Ovary (tissue), 9 donors: Measurements from ENCODE around the gene DDX51. TPM values are rescaled to one million over a fixed set of nuclear protein-coding genes. Genes with fewer than 3 reads are reported as not detected.

Source experiments
- DNase-seq, 5 donors: peaks; one replicate each; pipeline ENCODE4 v3.0.0-alpha.2; 2019 to 2020
- H3K27ac ChIP-seq, 2 donors: fragments of 200-600 bp; one replicate each; pipeline versions ENCODE4 v1.5.1 to v1.8.0; 2019 to 2022
- H3K27me3 ChIP-seq: fragments of 200-600 bp; one replicate; pipeline ENCODE4 v1.8.0; 2022
- H3K36me3 ChIP-seq: fragments of 200-600 bp; sonication (generic); one replicate; pipeline ENCODE4 v1.5.1; 2019
- H3K4me1 ChIP-seq: one replicate; pipeline ENCODE4 v1.8.1; 2013; ENCODE audit warnings: mild to moderate bottlenecking, moderate library complexity; ENCODE audit not compliant: insufficient read depth
- H3K4me3 ChIP-seq: fragments of 200-600 bp; sonication (generic); one replicate; pipeline ENCODE4 v1.5.1; 2017
- H3K9me3 ChIP-seq, 2 donors: fragments of 200-600 bp in 1 of 2; sonication (generic) in 1 of 2; one replicate each; pipeline versions ENCODE4 v1.5.1 to v1.8.1; 2013 to 2019; ENCODE audit warnings: mild to moderate bottlenecking in 1 of 2, moderate library complexity in 1 of 2
- EP300 ChIP-seq: sonication (generic); formaldehyde crosslinking; IDR thresholded peaks from one replicate; pipeline ENCODE4 v1.6.1; 2017; ENCODE audit warnings: antibody characterized with exemption
- POLR2A ChIP-seq: fragments of 450-650 bp; IDR thresholded peaks from one replicate; pipeline ENCODE4 v1.6.1; 2017; ENCODE audit warnings: antibody characterized with exemption, mild to moderate bottlenecking, moderate library complexity
- WGBS, 3 donors: extraction: QIAGEN DNeasy Blood & Tissue Kit in 1 of 3; methylation state at CpG; one replicate each; pipeline versions ENCODE4 v1.1.5 to v1.1.7; 2013 to 2017; 5-methylcytosine and 5-hydroxymethylcytosine counted together
- intact Hi-C, 4 donors: fragments of 100-400 bp; cut with DNase I; formaldehyde crosslinking; loops; one replicate each; pipeline versions ENCODE4 v1.11.0 to v1.15.1; 2022 to 2023
- polyA plus RNA-seq, 2 donors: library from polyadenylated mRNA; stranded (reverse); fragments of 200-250 nt in 1 of 2; fragments of 350-450 nt in 1 of 2; fragmentation: Illumina TruSeq in 1 of 2; extraction: RNeasy Lipid Tissue Mini Kit (QIAGEN cat#74804) in 1 of 2; gene quantifications; one replicate each; pipeline ENCODE4 v1.2.3, GENCODE V29; 2013 to 2014
- total RNA-seq, 7 donors: library from RNA; depleted of rRNA in 2 of 7; stranded (reverse); fragments of >200 nt in 2 of 7; fragmentation: NEBNext Ultra II Directional in 3 of 7; extraction: Animal tissue kit (Norgen Biotek cat#: 25700) in 3 of 7; gene quantifications; one replicate each; pipeline versions ENCODE4 v1.1.0 to v1.2.4, GENCODE V29; 2016 to 2023
- TF ChIP-seq, protein P1 (sequence below), 3 donors: fragments of 450-650 bp in 2 of 3; fragments of 200-600 bp in 1 of 3; IDR thresholded peaks; one replicate each; pipeline versions ENCODE4 v1.5.1 to v1.8.0; 2016 to 2022; ENCODE audit warnings: antibody characterized with exemption in 3 of 3, mild to moderate bottlenecking in 1 of 3
- donor health status: DM: no; HTN: no; CAD: no; lungs with moderate emphysema.
- donor health status: DM: no; HTN: no; CAD: no.
- donor health status: Bipolar disorder and iron deficiency.
- donor health status: DM: yes; HTN: yes; CAD: no.
- donor health status: DM: no; HTN: no; CAD: no.
- donor health status: DM: yes; HTN: yes; CAD: no.

The DDX51 gene
- total and polyA plus RNA-seq, 9 donors: 10.0 to 26.2 (median 21.8) TPM

GRCh38 chr12:132190012-132190755 is 46.1 kb upstream of the DDX51 start:
- intact Hi-C loops: no loop called here

DNA sequence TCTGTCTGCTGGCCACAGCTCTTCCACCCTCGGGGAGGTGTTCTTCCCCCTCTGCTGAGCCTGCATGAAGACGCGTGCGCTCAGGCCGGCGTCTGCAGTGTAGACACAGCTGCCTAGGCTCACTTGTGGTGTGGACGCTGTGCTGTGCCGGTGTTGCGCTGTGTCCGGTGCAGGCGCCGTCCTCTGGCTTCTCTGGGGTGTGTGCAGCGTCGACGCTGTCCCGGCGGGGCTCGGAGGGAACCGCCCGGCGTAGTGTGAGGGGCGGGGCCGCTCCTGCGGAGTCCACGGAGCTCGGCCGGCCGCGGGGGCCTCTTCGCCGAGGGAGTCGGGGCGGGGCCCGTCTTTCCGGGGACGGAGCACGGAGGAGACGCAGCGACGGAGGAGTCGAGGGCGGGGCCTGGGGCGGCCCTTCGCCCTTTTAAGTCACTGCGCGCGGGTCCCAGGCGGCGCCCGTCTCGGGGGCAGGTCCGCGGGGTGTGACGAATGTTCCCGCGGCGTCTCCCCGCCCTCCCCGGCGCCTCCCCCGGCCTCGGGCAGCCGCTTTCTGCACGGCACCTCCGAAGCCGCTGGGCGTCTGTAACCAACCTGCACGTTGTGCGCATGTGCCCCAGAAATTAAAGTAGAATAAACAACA is 45.4 kb upstream of the DDX51 start:
- peak; percentile 72 to 88 (median 82) for DNase-seq
- intact Hi-C loops: no loop called here
- Histone ChIP-seq H3K27ac (peak overlapping the region; percentile 30 to 39), H3K4me3 (peak overlapping the region; percentile 60), H3K27me3 (no peaks in the 10 kb centered on the region), H3K36me3 (no peaks in the 10 kb centered on the region), H3K4me1 (peaks cover 5% of the 10 kb centered on the region), H3K9me3 (peaks cover 0 to 4% of the 10 kb centered on the region in 2 donors)
- no peak for TF ChIP-seq EP300
- TF ChIP-seq, protein P1, sequence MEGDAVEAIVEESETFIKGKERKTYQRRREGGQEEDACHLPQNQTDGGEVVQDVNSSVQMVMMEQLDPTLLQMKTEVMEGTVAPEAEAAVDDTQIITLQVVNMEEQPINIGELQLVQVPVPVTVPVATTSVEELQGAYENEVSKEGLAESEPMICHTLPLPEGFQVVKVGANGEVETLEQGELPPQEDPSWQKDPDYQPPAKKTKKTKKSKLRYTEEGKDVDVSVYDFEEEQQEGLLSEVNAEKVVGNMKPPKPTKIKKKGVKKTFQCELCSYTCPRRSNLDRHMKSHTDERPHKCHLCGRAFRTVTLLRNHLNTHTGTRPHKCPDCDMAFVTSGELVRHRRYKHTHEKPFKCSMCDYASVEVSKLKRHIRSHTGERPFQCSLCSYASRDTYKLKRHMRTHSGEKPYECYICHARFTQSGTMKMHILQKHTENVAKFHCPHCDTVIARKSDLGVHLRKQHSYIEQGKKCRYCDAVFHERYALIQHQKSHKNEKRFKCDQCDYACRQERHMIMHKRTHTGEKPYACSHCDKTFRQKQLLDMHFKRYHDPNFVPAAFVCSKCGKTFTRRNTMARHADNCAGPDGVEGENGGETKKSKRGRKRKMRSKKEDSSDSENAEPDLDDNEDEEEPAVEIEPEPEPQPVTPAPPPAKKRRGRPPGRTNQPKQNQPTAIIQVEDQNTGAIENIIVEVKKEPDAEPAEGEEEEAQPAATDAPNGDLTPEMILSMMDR (IDR thresholded peaks at IDR 0.05): no peak
- TF ChIP-seq POLR2A: no peak
- WGBS, 3 donors: 0 to 1% (median 1%) methylated on average over 38 to 69 of the region's 69 CpGs

More at GRCh38 chr12:132190012-132190755, 46.1 kb upstream of the DDX51 start:
- TF ChIP-seq, protein P1 (IDR thresholded peaks at IDR 0.05): no peak
- TF ChIP-seq POLR2A (no peak), EP300 (no peak)
- Histone ChIP-seq H3K9me3 (peaks cover 0 to 4% of the 10 kb centered on the region in 2 donors), H3K4me1 (peaks cover 5% of the 10 kb centered on the region), H3K27me3 (no peaks in the 10 kb centered on the region), H3K27ac (peak overlapping the region in 1 of 2 donors; percentile 30), H3K36me3 (no peaks in the 10 kb centered on the region), H3K4me3 (peak overlapping the region; percentile 60)
- WGBS, 3 donors: 29 to 38% (median 36%) methylated on average over 56 to 59 of the region's 59 CpGs
- DNase-seq: peak in 4 of 5 donors; percentile 20 to 63 (median 48)

DNA sequence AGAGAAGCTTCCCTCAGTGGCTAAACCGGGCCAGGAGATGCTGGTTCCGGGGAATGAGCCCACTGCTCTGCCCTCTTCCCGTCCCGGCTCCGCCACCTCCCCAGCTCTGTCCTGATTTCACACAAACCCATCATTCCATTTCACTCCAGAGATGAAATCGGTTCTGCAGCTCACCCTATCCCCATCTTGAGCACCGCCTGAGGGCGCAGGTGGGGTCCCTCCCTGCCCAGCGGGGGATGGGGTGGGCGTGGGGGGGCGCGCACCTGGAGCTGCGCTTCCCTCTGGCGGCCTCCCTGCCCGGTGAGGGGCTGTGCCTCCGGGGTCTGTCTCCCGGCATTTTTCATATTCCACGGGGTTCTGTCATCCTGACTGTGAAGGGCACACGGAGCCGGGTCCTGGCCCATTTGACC is 44.8 kb upstream of the DDX51 start:
- H3K9me3 ChIP-seq: peaks cover 0 to 2% of the 10 kb centered on the region in 2 donors
- no peak for DNase-seq
- H3K27me3 ChIP-seq: no peaks in the 10 kb centered on the region
- no peaks in the 10 kb centered on the region for H3K36me3 ChIP-seq
- peaks cover 5% of the 10 kb centered on the region for H3K4me1 ChIP-seq
- peak overlapping the region; percentile 30 to 39 for H3K27ac ChIP-seq
- TF ChIP-seq, protein P1 (IDR thresholded peaks at IDR 0.05): no peak
- TF ChIP-seq EP300 (no peak), POLR2A (no peak)
- intact Hi-C loops: no loop called here
- peak overlapping the region; percentile 60 for H3K4me3 ChIP-seq
- 16 to 25% (median 17%) methylated on average over 13 to 20 of the region's 20 CpGs for WGBS, 3 donors

- Histone ChIP-seq H3K4me3 (peak overlapping the region; percentile 60), H3K36me3 (no peaks in the 10 kb centered on the region), H3K27ac (no peak overlapping the region), H3K4me1 (peaks cover 5% of the 10 kb centered on the region), H3K9me3 (no peaks in the 10 kb centered on the region), H3K27me3 (no peaks in the 10 kb centered on the region)
- WGBS, 3 donors: 85 to 94% (median 87%) methylated on average over 19 to 21 of the region's 21 CpGs
- DNase-seq: no peak
- intact Hi-C loops: no loop called here
- TF ChIP-seq EP300 (no peak), POLR2A (no peak)
- TF ChIP-seq, protein P1 (IDR thresholded peaks at IDR 0.05): no peak
Observed at GRCh38 chr12:132188451-132188901, 44.4 kb upstream of the DDX51 start.
